ENCODE measurements around the gene CS. TPM values are rescaled to one million over a fixed set of nuclear protein-coding genes. Genes with fewer than 3 reads are reported as not detected.
"Not testable (repeated sequence)": the region's sequence is repeated elsewhere in the genome, so short reads cannot be mapped to it uniquely, and the experiment has no call there.

CS gene
- total RNA-seq, 5 donors from 2014 or later (not counting 1 experiment from before 2014, with no cell fraction given) = 135 to 166 (median 159) TPM

- DNase-seq (no peak), ATAC-seq (replicated peaks in 1 of 4) (no peak)
- Mint-ChIP-seq H3K36me3 (peaks cover 46% of the 10 kb centered on the region), H3K27me3 (no peaks in the 10 kb centered on the region), H3K9me3 (no peaks in the 10 kb centered on the region), H3K27ac (no peak overlapping the region), H3K4me3 (no peak overlapping the region), H3K4me1 (peaks cover 0 to 6% (median 4%) of the 10 kb centered on the region in 3 donors)
- Histone ChIP-seq H3K4me3 (ENCODE audit: control insufficient read depth in 1 of 2, extremely low read depth in 1 of 2, low read length in 1 of 2) (no peak overlapping the region), H3K27me3 (replicated peaks in 1 of 2; ENCODE audit: control insufficient read depth in 2 of 2, extremely low read depth in 1 of 2, insufficient read depth in 2 of 2, low read length in 1 of 2) (no peaks in the 10 kb centered on the region), H3K4me1 (ENCODE audit: control insufficient read depth in 1 of 2, extremely low read depth in 1 of 2, insufficient read depth in 2 of 2, low read length in 2 of 2) (no peaks in the 10 kb centered on the region), H3K9me3 (no peaks in the 10 kb centered on the region), H3K27ac (ENCODE audit: low read length) (no peak overlapping the region), H3K36me3 (ENCODE audit: control insufficient read depth in 2 of 2, extremely low read depth in 1 of 2, insufficient read depth in 1 of 2, low read length in 1 of 2) (peaks cover 15 to 72% of the 10 kb centered on the region in 2 donors)
- WGBS (ENCODE audit: insufficient coverage) = no CpG with 5 or more reads among the region's 2 CpGs
- ChIA-PET POLR2A (interaction anchor here in 1 of 2 donors (0.5 kb wide), 1 partner anchor 425 kb away, joined by 3 read pairs; no protein-coding TSS in a partner anchor), CTCF (no interaction called here)
These were observed 17.6 kb downstream of the CS start for GRCh38 chr12:56282579-56282978.

- peaks cover 15 to 72% of the 10 kb centered on the region in 2 donors for H3K36me3 ChIP-seq (ENCODE audit: control insufficient read depth in 2 of 2, extremely low read depth in 1 of 2, insufficient read depth in 1 of 2, low read length in 1 of 2)
- H3K36me3 Mint-ChIP-seq = peaks cover 46% of the 10 kb centered on the region
- no peak overlapping the region for H3K27ac ChIP-seq (ENCODE audit: low read length)
- H3K27me3 Mint-ChIP-seq = no peaks in the 10 kb centered on the region
- H3K4me3 Mint-ChIP-seq = no peak overlapping the region
- no peak overlapping the region for H3K4me3 ChIP-seq (ENCODE audit: control insufficient read depth in 1 of 2, extremely low read depth in 1 of 2, low read length in 1 of 2)
- POLR2A ChIA-PET = no interaction called here
- H3K4me1 ChIP-seq (ENCODE audit: control insufficient read depth in 1 of 2, extremely low read depth in 1 of 2, insufficient read depth in 2 of 2, low read length in 2 of 2) = no peaks in the 10 kb centered on the region
- no peak for ATAC-seq (replicated peaks in 1 of 4)
- WGBS (ENCODE audit: insufficient coverage) = 88% methylated on average over 3 of the region's 6 CpGs
- CTCF ChIA-PET = no interaction called here
- DNase-seq = no peak
- no peaks in the 10 kb centered on the region for H3K27me3 ChIP-seq (replicated peaks in 1 of 2; ENCODE audit: control insufficient read depth in 2 of 2, extremely low read depth in 1 of 2, insufficient read depth in 2 of 2, low read length in 1 of 2)
- H3K4me1 Mint-ChIP-seq = peaks cover 0 to 6% (median 4%) of the 10 kb centered on the region in 3 donors
- no peaks in the 10 kb centered on the region for H3K9me3 Mint-ChIP-seq
- H3K9me3 ChIP-seq = no peaks in the 10 kb centered on the region
- no peak overlapping the region for H3K27ac Mint-ChIP-seq
These were observed 18.1 kb downstream of the CS start for GRCh38 chr12:56282030-56282429.

GRCh38 chr12:56280849-56281248 is 19.3 kb downstream of the CS start:
- Histone ChIP-seq H3K36me3 (ENCODE audit: control insufficient read depth in 2 of 2, extremely low read depth in 1 of 2, insufficient read depth in 1 of 2, low read length in 1 of 2) (peaks cover 17 to 69% of the 10 kb centered on the region in 2 donors), H3K9me3 (no peaks in the 10 kb centered on the region), H3K4me1 (ENCODE audit: control insufficient read depth in 1 of 2, extremely low read depth in 1 of 2, insufficient read depth in 2 of 2, low read length in 2 of 2) (no peaks in the 10 kb centered on the region), H3K4me3 (ENCODE audit: control insufficient read depth in 1 of 2, extremely low read depth in 1 of 2, low read length in 1 of 2) (no peak overlapping the region), H3K27me3 (replicated peaks in 1 of 2; ENCODE audit: control insufficient read depth in 2 of 2, extremely low read depth in 1 of 2, insufficient read depth in 2 of 2, low read length in 1 of 2) (no peaks in the 10 kb centered on the region), H3K27ac (ENCODE audit: low read length) (no peak overlapping the region)
- POLR2A ChIA-PET = no interaction called here
- DNase-seq (no peak), ATAC-seq (replicated peaks in 1 of 4) (no peak)
- Mint-ChIP-seq H3K36me3 (peaks cover 43% of the 10 kb centered on the region), H3K4me1 (no peaks in the 10 kb centered on the region), H3K27me3 (no peaks in the 10 kb centered on the region), H3K4me3 (no peak overlapping the region), H3K27ac (no peak overlapping the region), H3K9me3 (no peaks in the 10 kb centered on the region)
- CTCF ChIA-PET = interaction anchor here (0.6 to 0.7 kb wide), 3 partner anchors 14 to 100 kb away, joined by 4 to 6 read pairs (median 4); no protein-coding TSS in a partner anchor

GRCh38 chr12:56278905-56279304 is 21.2 kb downstream of the CS start:
- H3K27me3 ChIP-seq (replicated peaks in 1 of 2; ENCODE audit: control insufficient read depth in 2 of 2, extremely low read depth in 1 of 2, insufficient read depth in 2 of 2, low read length in 1 of 2) = no peaks in the 10 kb centered on the region
- no peak overlapping the region for H3K4me3 Mint-ChIP-seq
- no peak overlapping the region for H3K27ac ChIP-seq (ENCODE audit: low read length)
- DNase-seq (no peak), ATAC-seq (replicated peaks in 1 of 4) (no peak)
- H3K4me3 ChIP-seq (ENCODE audit: control insufficient read depth in 1 of 2, extremely low read depth in 1 of 2, low read length in 1 of 2) = no peak overlapping the region
- H3K4me1 ChIP-seq (ENCODE audit: control insufficient read depth in 1 of 2, extremely low read depth in 1 of 2, insufficient read depth in 2 of 2, low read length in 2 of 2) = no peaks in the 10 kb centered on the region
- H3K36me3 ChIP-seq (ENCODE audit: control insufficient read depth in 2 of 2, extremely low read depth in 1 of 2, insufficient read depth in 1 of 2, low read length in 1 of 2) = peaks cover 34 to 77% of the 10 kb centered on the region in 2 donors
- H3K27me3 Mint-ChIP-seq = no peaks in the 10 kb centered on the region
- ChIA-PET POLR2A (interaction anchor here in 1 of 2 donors (0.6 kb wide), 2 partner anchors 24 to 31 kb away, joined by 3 to 4 read pairs; no protein-coding TSS in a partner anchor), CTCF (interaction anchor here (0.5 to 1.1 kb wide), 2 partner anchors 10 to 182 kb away, joined by 4 read pairs; no protein-coding TSS in a partner anchor)
- no peaks in the 10 kb centered on the region for H3K4me1 Mint-ChIP-seq
- H3K36me3 Mint-ChIP-seq = peaks cover 49% of the 10 kb centered on the region
- no peak overlapping the region for H3K27ac Mint-ChIP-seq
- 90% methylated on average over 1 of the region's 3 CpGs for WGBS (ENCODE audit: insufficient coverage)
- H3K9me3 Mint-ChIP-seq = no peaks in the 10 kb centered on the region
- H3K9me3 ChIP-seq = no peaks in the 10 kb centered on the region

- no peak overlapping the region for H3K27ac Mint-ChIP-seq
- peaks cover 45% of the 10 kb centered on the region for H3K36me3 Mint-ChIP-seq
- no peaks in the 10 kb centered on the region for H3K27me3 ChIP-seq (replicated peaks in 1 of 2; ENCODE audit: control insufficient read depth in 2 of 2, extremely low read depth in 1 of 2, insufficient read depth in 2 of 2, low read length in 1 of 2)
- ATAC-seq (replicated peaks in 1 of 4) (no peak), DNase-seq (no peak)
- no peak overlapping the region for H3K4me3 Mint-ChIP-seq
- H3K27me3 Mint-ChIP-seq = no peaks in the 10 kb centered on the region
- ChIA-PET CTCF (interaction anchor here in 1 of 2 donors (0.6 kb wide), 1 partner anchor 21 kb away, joined by 7 read pairs; no protein-coding TSS in a partner anchor), POLR2A (no interaction called here)
- no peaks in the 10 kb centered on the region for H3K9me3 Mint-ChIP-seq
- H3K4me3 ChIP-seq (ENCODE audit: control insufficient read depth in 1 of 2, extremely low read depth in 1 of 2, low read length in 1 of 2) = no peak overlapping the region
- no peak overlapping the region for H3K27ac ChIP-seq (ENCODE audit: low read length)
- H3K9me3 ChIP-seq = no peaks in the 10 kb centered on the region
- H3K4me1 Mint-ChIP-seq = no peaks in the 10 kb centered on the region
- no peaks in the 10 kb centered on the region for H3K4me1 ChIP-seq (ENCODE audit: control insufficient read depth in 1 of 2, extremely low read depth in 1 of 2, insufficient read depth in 2 of 2, low read length in 2 of 2)
- peaks cover 25 to 77% of the 10 kb centered on the region in 2 donors for H3K36me3 ChIP-seq (ENCODE audit: control insufficient read depth in 2 of 2, extremely low read depth in 1 of 2, insufficient read depth in 1 of 2, low read length in 1 of 2)
- no CpG with 5 or more reads among the region's 2 CpGs for WGBS (ENCODE audit: insufficient coverage)
These were observed 25.8 kb downstream of the CS start for GRCh38 chr12:56274299-56274698.

GRCh38 chr12:56272468-56272867 is 27.7 kb downstream of the CS start:
- H3K9me3 Mint-ChIP-seq; H3K27me3 Mint-ChIP-seq; H3K27ac ChIP-seq (ENCODE audit: low read length); H3K27me3 ChIP-seq (replicated peaks in 1 of 2; ENCODE audit: control insufficient read depth in 2 of 2, extremely low read depth in 1 of 2, insufficient read depth in 2 of 2, low read length in 1 of 2); H3K4me1 ChIP-seq (ENCODE audit: control insufficient read depth in 1 of 2, extremely low read depth in 1 of 2, insufficient read depth in 2 of 2, low read length in 2 of 2); H3K4me1 Mint-ChIP-seq; H3K4me3 Mint-ChIP-seq; H3K4me3 ChIP-seq (ENCODE audit: control insufficient read depth in 1 of 2, extremely low read depth in 1 of 2, low read length in 1 of 2); H3K9me3 ChIP-seq; CTCF ChIA-PET; ATAC-seq (replicated peaks in 1 of 4); POLR2A ChIA-PET; DNase-seq: not testable (repeated sequence)
- H3K36me3 Mint-ChIP-seq = peaks cover 40% of the 10 kb centered on the region
- peak overlapping the region in 1 of 2 donors; percentile 59 for H3K27ac Mint-ChIP-seq
- H3K36me3 ChIP-seq (ENCODE audit: control insufficient read depth in 2 of 2, extremely low read depth in 1 of 2, insufficient read depth in 1 of 2, low read length in 1 of 2) = peaks cover 25 to 60% of the 10 kb centered on the region in 2 donors
- WGBS (ENCODE audit: insufficient coverage) = no CpG with 5 or more reads among the region's 2 CpGs

- H3K27ac ChIP-seq (ENCODE audit: low read length) = no peak overlapping the region
- POLR2A ChIA-PET = no interaction called here
These were observed 29.1 kb downstream of the CS start for GRCh38 chr12:56271031-56271430.

More at GRCh38 chr12:56271031-56271430, 29.1 kb downstream of the CS start:
- peaks cover 15 to 21% (median 18%) of the 10 kb centered on the region in 3 donors for H3K4me1 Mint-ChIP-seq
- H3K9me3 Mint-ChIP-seq = no peaks in the 10 kb centered on the region
- Histone ChIP-seq H3K36me3 (ENCODE audit: control insufficient read depth in 2 of 2, extremely low read depth in 1 of 2, insufficient read depth in 1 of 2, low read length in 1 of 2) (peaks cover 25 to 56% of the 10 kb centered on the region in 2 donors), H3K27me3 (replicated peaks in 1 of 2; ENCODE audit: control insufficient read depth in 2 of 2, extremely low read depth in 1 of 2, insufficient read depth in 2 of 2, low read length in 1 of 2) (no peaks in the 10 kb centered on the region), H3K9me3 (no peaks in the 10 kb centered on the region), H3K4me3 (ENCODE audit: control insufficient read depth in 1 of 2, extremely low read depth in 1 of 2, low read length in 1 of 2) (no peak overlapping the region), H3K4me1 (ENCODE audit: control insufficient read depth in 1 of 2, extremely low read depth in 1 of 2, insufficient read depth in 2 of 2, low read length in 2 of 2) (peaks cover 5 to 14% of the 10 kb centered on the region in 2 experiments)
- CTCF ChIA-PET = no interaction called here
- no CpG with 5 or more reads among the region's 1 CpG for WGBS (ENCODE audit: insufficient coverage)
- no peak overlapping the region for H3K27ac Mint-ChIP-seq
- H3K27me3 Mint-ChIP-seq = no peaks in the 10 kb centered on the region
- ATAC-seq (replicated peaks in 1 of 4) (no peak), DNase-seq (peak in 1 of 35 experiments; percentile 33)
- no peak overlapping the region for H3K4me3 Mint-ChIP-seq
- H3K36me3 Mint-ChIP-seq = peaks cover 37% of the 10 kb centered on the region
